Activated CD4-positive, alpha-beta T cell treated with anti-CD3 and anti-CD28 coated beads, Interleukin-2, Interleukin-6, amounts not matched to agents 100 ng/mL and 50 ng/mL, durations not matched to agents 16 hours and 8 hours (primary cell): ENCODE results near the gene MTHFD1L.
"Not testable (repeated sequence)": the region's sequence is repeated elsewhere in the genome, so short reads cannot be mapped to it uniquely, and the experiment has no call there.

Source experiments
- DNase-seq: peaks from one replicate; pipeline ENCODE4 v3.0.0-alpha.2; 2020

Gene MTHFD1L

DNA sequence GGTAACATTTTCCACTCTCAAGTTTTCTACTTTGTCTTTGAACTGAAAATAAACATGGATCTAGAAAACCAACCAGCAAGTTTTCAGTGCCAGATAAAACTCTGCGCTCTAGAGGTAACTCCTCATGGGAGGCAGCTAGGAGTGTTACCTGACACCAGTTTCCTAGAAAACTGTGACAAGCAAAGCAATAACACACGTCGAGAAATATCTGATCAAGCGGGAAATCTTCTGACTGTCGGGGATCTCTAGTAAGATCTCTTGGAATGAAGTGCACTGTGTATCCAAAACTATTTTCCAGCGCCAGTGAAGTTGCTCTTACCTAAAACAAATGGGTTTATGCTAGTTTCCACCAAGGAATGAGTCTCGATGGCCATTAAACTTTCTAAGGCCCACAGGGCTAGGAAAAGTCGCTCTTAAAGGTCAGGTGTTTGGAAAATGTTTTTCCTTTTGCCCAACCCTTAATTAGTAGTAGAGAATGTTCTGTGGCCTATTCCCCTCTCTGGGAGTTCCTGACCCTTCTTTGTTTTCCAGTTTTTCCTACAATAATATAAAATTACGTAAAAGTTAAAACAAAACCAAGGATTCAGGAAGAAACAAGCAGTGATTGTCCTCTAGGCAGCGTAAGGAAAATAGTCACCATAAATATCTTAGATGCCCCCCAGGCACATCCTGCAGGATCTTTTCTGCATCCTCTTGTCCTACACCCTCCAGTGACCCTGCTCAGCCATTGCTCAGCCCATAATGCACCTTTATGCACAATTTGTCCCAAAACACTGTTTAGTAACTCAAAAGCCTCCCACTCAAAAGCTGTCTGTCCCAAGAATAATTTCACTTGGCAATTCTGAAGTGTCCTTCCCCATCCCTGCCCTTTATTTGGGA lies 236.6 kb downstream of the MTHFD1L start:
- no peak for DNase-seq

GRCh38 chr6:151103266-151103665 lies 237.8 kb downstream of the MTHFD1L start:
- no peak for DNase-seq

GRCh38 chr6:151107897-151108427 lies 242.5 kb downstream of the MTHFD1L start:
- no peak for DNase-seq

GRCh38 chr6:151108548-151108947 lies 243.0 kb downstream of the MTHFD1L start:
- no peak for DNase-seq

DNA sequence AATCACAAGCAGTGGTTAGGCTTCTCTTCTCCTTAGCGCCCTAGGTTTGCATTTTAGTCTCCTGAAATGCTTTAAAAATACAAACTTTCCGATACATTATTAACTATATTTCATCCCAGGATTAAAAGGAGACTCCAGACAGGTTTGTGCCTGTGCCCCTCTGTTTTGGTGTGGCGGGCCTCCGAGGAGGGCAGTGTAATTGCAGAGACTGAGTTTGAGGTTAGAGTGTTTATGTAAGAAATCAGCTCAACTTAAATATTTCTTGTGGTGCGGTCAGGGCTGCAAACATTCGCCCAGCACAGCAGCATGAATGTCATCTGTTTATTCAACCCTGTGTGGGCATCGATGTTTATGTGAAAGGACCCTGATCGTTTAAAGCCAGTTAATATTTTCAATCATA lies 243.9 kb downstream of the MTHFD1L start:
- DNase-seq: no peak

- no peak for DNase-seq
Measured at GRCh38 chr6:151109869-151110575, 244.5 kb downstream of the MTHFD1L start.

DNA sequence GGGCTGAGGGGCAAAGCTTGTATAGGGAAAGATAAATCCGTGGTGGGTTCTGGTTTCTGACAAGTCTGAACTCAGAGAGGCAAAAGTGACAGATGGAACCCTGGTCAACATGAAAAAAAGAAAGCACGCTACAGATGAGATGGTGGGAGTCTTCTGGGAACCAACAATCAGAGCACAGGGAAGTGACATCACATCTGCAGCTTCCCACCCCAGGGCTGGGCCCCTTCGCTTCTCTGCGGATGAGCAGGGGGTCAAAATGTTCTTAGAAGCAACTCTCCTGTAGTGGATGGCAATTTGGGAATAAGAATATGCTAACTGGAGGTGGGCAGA lies 245.0 kb downstream of the MTHFD1L start:
- DNase-seq: no peak

DNA sequence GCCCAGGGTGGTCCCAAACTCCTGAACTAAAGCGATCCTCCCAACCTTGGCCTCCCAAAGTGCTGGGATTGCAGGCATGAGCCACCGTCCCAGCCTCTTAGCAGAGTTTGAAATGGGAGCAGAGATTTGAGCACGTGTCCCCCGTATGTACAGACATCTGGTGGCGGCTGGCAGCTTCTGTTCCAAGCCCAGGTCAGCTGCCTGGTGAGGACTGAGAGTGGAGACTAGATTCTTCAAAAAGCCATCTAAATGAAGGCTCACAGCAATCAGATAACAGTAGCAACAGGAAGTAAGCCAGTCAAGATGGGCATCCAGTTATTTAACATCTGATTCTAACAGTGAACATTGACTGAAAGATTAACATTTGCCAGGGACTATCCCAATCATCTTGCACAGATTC lies 246.2 kb downstream of the MTHFD1L start:
- no peak for DNase-seq

- DNase-seq: no peak
Measured at GRCh38 chr6:151112130-151112529, 246.6 kb downstream of the MTHFD1L start.

GRCh38 chr6:151112884-151113283 lies 247.4 kb downstream of the MTHFD1L start:
- not testable (repeated sequence) for DNase-seq

- no peak for DNase-seq
Measured at GRCh38 chr6:151113641-151114040, 248.1 kb downstream of the MTHFD1L start.

- no peak for DNase-seq
Measured at GRCh38 chr6:151118461-151119123, 253.1 kb downstream of the MTHFD1L start.

GRCh38 chr6:151119823-151120524 lies 254.5 kb downstream of the MTHFD1L start:
- no peak for DNase-seq

GRCh38 chr6:151121900-151122299 lies 256.4 kb downstream of the MTHFD1L start:
- DNase-seq: no peak

DNA sequence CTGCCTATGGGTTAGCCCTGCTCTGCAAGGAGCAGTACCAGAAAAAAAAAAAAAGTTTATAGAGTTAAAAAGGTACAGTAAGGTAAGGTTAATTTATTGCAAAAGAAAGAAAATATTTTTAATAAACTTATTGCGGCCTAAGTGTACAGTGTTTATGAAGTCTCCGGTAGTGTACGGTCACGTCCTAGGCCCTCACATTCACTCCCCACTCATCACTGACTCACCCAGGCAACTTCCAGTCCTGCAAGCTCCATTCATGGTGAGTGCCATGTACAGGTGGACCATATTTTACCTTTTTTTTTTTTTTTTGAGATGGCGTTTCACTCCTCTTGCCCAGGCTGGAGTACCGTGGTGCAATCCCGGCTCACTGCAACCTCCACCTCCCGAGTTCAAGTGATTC lies 258.1 kb downstream of the MTHFD1L start:
- DNase-seq: not testable (repeated sequence)

GRCh38 chr6:151125242-151125641 lies 259.7 kb downstream of the MTHFD1L start:
- not testable (repeated sequence) for DNase-seq

GRCh38 chr6:151125651-151126416 lies 260.3 kb downstream of the MTHFD1L start:
- DNase-seq: not testable (repeated sequence)

DNA sequence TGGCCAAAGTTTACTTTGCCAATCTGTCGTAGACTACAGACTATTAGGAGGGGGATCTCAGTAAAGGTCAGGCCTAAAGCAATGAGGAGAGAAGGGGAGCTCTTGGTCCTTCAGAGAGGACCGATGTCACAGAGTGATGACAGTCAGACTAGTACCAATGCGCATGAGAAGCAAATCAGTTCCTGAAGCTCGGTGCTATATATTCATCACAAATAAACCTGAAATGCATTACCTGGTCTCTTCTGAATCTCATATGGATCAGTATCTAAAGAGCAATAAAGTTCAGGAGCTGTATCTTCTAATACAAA lies 260.9 kb downstream of the MTHFD1L start:
- DNase-seq: not testable (repeated sequence)

DNA sequence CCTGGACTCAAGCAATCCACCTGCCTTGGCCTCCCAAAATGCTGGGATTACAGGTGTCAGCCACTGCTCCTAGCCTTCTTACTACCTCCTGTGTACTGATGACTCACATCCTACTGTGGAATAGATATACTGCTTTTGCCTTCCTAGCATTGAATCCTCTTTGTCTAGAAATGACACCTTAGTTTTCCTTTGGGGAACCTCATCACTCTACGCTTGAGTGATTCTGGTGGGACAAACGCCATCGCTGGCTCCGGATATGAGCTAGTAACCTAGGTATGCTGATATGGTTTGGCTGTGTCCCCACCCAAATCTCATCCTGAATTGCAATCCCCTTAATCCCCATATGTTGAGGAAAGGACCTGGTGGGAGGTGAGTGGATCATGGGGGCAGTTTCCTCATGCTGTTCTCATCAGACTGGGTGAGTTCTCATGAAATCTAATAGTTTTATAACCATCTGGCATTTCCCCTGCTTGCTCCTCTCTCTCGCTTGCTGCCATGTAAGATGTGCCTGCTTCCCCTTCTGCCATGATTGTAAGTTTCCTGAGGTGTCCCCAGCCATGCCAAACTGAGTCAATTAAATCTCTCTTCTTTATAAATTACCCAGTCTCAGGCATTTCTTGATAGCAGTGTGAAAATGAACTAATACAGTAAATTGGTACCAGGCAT lies 261.8 kb downstream of the MTHFD1L start:
- not testable (repeated sequence) for DNase-seq

- no peak for DNase-seq
Measured at GRCh38 chr6:151128763-151129370, 263.4 kb downstream of the MTHFD1L start.

- peak; percentile 59 for DNase-seq
Measured at GRCh38 chr6:151130329-151130728, 264.8 kb downstream of the MTHFD1L start.
